Epithelial cell of umbilical artery (primary cell): ENCODE measurements around the gene XPA. TPM values are rescaled to one million over a fixed set of nuclear protein-coding genes. Genes with fewer than 3 reads are reported as not detected.

Experiments used
- total RNA-seq: library from RNA; depleted of rRNA; stranded (reverse); fragments of >200 nt; gene quantifications from 2 replicates; pipeline ENCODE4 v1.2.3, GENCODE V29; 2014

The XPA gene
- 9.1 and 16.6 TPM in 2 replicates for total RNA-seq

GRCh38 chr9:97696803-97697601 lies at the start of gene XPA:
Gene XPA, minus strand, starts transcription at chr9:97697340. Its CDS starts 48 bp downstream, at chr9:97697292.

GRCh38 chr9:97632985-97633858 lies 63.9 kb downstream of the XPA start, which contains the start of the genes NCBP1 and TSTD2:
Gene NCBP1, plus strand, starts transcription at chr9:97633821. Its CDS starts 61 bp downstream, at chr9:97633882.
Gene TSTD2, minus strand, starts transcription at chr9:97633368. Its CDS starts 5,806 bp downstream, at chr9:97627562.

Other genes starting within 250 kb of the XPA start
- 1.9 and 3.0 TPM in 2 replicates for gene TMOD1, start 195.7 kb downstream of the XPA start, total RNA-seq
- gene TSTD2, start 64.0 kb downstream of the XPA start, total RNA-seq = 9.1 and 10.6 TPM in 2 replicates
- gene NCBP1, start 63.5 kb downstream of the XPA start, total RNA-seq = 52.0 and 57.8 TPM in 2 replicates
- not detected in 2 replicates for gene FOXE1, start 155.9 kb upstream of the XPA start, total RNA-seq
- 15.3 and 17.3 TPM in 2 replicates for gene TRMO, start 225.2 kb upstream of the XPA start, total RNA-seq
- not detected in 2 replicates for gene HEMGN, start 240.8 kb upstream of the XPA start, total RNA-seq